Activated T-cell treated with anti-CD3 and anti-CD28 coated beads, Interleukin-2, amount 50 U/mL, for 72 hours (primary cell): ENCODE measurements around the gene WFDC1. TPM values are rescaled to one million over a fixed set of nuclear protein-coding genes. Genes with fewer than 3 reads are reported as not detected.

Experiments used
- ATAC-seq, 2 donors: fragments of 150-1000 bp; cut with Tn5 transposase; replicated peaks in 1 of 2; 2 replicates each; pipeline ENCODE4 v1.10.0; 2021; ENCODE audit warnings: moderate library complexity in 2 of 2, mild to moderate bottlenecking in 1 of 2
- DNase-seq, 2 donors: peaks; one replicate each; pipeline ENCODE4 v3.0.0; 2021 to 2022; ENCODE audit warnings: mixed read lengths in 1 of 2
- H3K27ac Mint-ChIP-seq: one replicate; pipeline ENCODE4 v1.8.0; 2022; ENCODE audit warnings: mild to moderate bottlenecking, moderate library complexity, mixed read lengths
- H3K27me3 Mint-ChIP-seq: one replicate; pipeline ENCODE4 v1.8.0; 2022; ENCODE audit warnings: low read depth, mixed read lengths
- H3K36me3 Mint-ChIP-seq, 2 donors: one replicate each; pipeline ENCODE4 v1.8.0; 2022; ENCODE audit warnings: mixed read lengths in 2 of 2, mild to moderate bottlenecking in 1 of 2; ENCODE audit not compliant: insufficient read depth in 2 of 2
- H3K4me1 Mint-ChIP-seq: one replicate; pipeline ENCODE4 v1.8.0; 2022; ENCODE audit warnings: low read depth, mixed read lengths
- H3K4me3 Mint-ChIP-seq, 2 donors: one replicate each; pipeline ENCODE4 v1.8.0; 2022; ENCODE audit warnings: mild to moderate bottlenecking in 2 of 2, mixed read lengths in 2 of 2, moderate library complexity in 2 of 2
- H3K9me3 Mint-ChIP-seq, 2 donors: one replicate each; pipeline ENCODE4 v1.8.0; 2022; ENCODE audit warnings: mixed read lengths in 2 of 2
- total RNA-seq, 2 donors: library from RNA; stranded (reverse); gene quantifications; one replicate each; pipeline ENCODE4 v1.2.3, GENCODE V29; 2022

The WFDC1 gene
- total RNA-seq, 2 donors from 2014 or later, result not detected

- ATAC-seq (no peak), DNase-seq (no peak)
- Mint-ChIP-seq H3K36me3 (no peaks in the 10 kb centered on the region), H3K4me3 (no peak overlapping the region), H3K27ac (no peak overlapping the region), H3K9me3 (no peaks in the 10 kb centered on the region), H3K27me3 (no peaks in the 10 kb centered on the region), H3K4me1 (peaks cover 42% of the 10 kb centered on the region)
Observed at GRCh38 chr16:84359326-84359725, 64.6 kb downstream of the WFDC1 start.

GRCh38 chr16:84360170-84360569, 65.5 kb downstream of the WFDC1 start:
- Mint-ChIP-seq H3K9me3 (no peaks in the 10 kb centered on the region), H3K4me3 (peak overlapping the region; percentile 10 to 39), H3K4me1 (peaks cover 42% of the 10 kb centered on the region), H3K27ac (peak overlapping the region; percentile 34), H3K36me3 (no peaks in the 10 kb centered on the region), H3K27me3 (no peaks in the 10 kb centered on the region)
- ATAC-seq (peak; percentile 74 to 80), DNase-seq (peak; percentile 56 to 62)

GRCh38 chr16:84360748-84361147, 66.1 kb downstream of the WFDC1 start:
- ATAC-seq (no peak), DNase-seq (no peak)
- Mint-ChIP-seq H3K4me1 (peaks cover 42% of the 10 kb centered on the region), H3K27ac (peak overlapping the region; percentile 34), H3K36me3 (no peaks in the 10 kb centered on the region), H3K9me3 (no peaks in the 10 kb centered on the region), H3K4me3 (peak overlapping the region; percentile 10 to 39), H3K27me3 (no peaks in the 10 kb centered on the region)

GRCh38 chr16:84361546-84361945, 66.9 kb downstream of the WFDC1 start:
- no peak overlapping the region for H3K4me3 Mint-ChIP-seq
- H3K27ac Mint-ChIP-seq, result no peak overlapping the region
- no peak for ATAC-seq
- H3K36me3 Mint-ChIP-seq, result no peaks in the 10 kb centered on the region
- H3K27me3 Mint-ChIP-seq, result peaks cover 3% of the 10 kb centered on the region
- H3K4me1 Mint-ChIP-seq, result peaks cover 42% of the 10 kb centered on the region
- no peak for DNase-seq
- no peaks in the 10 kb centered on the region for H3K9me3 Mint-ChIP-seq

- Mint-ChIP-seq H3K9me3 (no peaks in the 10 kb centered on the region), H3K27ac (no peak overlapping the region), H3K27me3 (peaks cover 12% of the 10 kb centered on the region), H3K4me3 (no peak overlapping the region), H3K36me3 (no peaks in the 10 kb centered on the region), H3K4me1 (peaks cover 33% of the 10 kb centered on the region)
- ATAC-seq, result no peak
- DNase-seq, result no peak
Observed at GRCh38 chr16:84362471-84362941, 67.8 kb downstream of the WFDC1 start.

GRCh38 chr16:84366208-84366607, 71.5 kb downstream of the WFDC1 start:
- ATAC-seq (no peak), DNase-seq (no peak)
- peaks cover 6% of the 10 kb centered on the region for H3K4me1 Mint-ChIP-seq
- peaks cover 39% of the 10 kb centered on the region for H3K27me3 Mint-ChIP-seq
- H3K9me3 Mint-ChIP-seq, result no peaks in the 10 kb centered on the region
- H3K36me3 Mint-ChIP-seq, result no peaks in the 10 kb centered on the region
- no peak overlapping the region for H3K27ac Mint-ChIP-seq
- no peak overlapping the region for H3K4me3 Mint-ChIP-seq

- H3K27ac Mint-ChIP-seq, result no peak overlapping the region
- H3K4me1 Mint-ChIP-seq, result peaks cover 4% of the 10 kb centered on the region
- no peak for ATAC-seq
- DNase-seq, result no peak
- no peaks in the 10 kb centered on the region for H3K36me3 Mint-ChIP-seq
- peaks cover 48% of the 10 kb centered on the region for H3K27me3 Mint-ChIP-seq
- no peak overlapping the region for H3K4me3 Mint-ChIP-seq
- H3K9me3 Mint-ChIP-seq, result no peaks in the 10 kb centered on the region
Observed at GRCh38 chr16:84367297-84367680, 72.6 kb downstream of the WFDC1 start.

GRCh38 chr16:84367750-84368307, 73.2 kb downstream of the WFDC1 start:
- ATAC-seq (no peak), DNase-seq (no peak)
- no peaks in the 10 kb centered on the region for H3K36me3 Mint-ChIP-seq
- H3K27ac Mint-ChIP-seq, result no peak overlapping the region
- H3K4me3 Mint-ChIP-seq, result no peak overlapping the region
- H3K27me3 Mint-ChIP-seq, result peaks cover 48% of the 10 kb centered on the region
- H3K4me1 Mint-ChIP-seq, result peaks cover 4% of the 10 kb centered on the region
- no peaks in the 10 kb centered on the region for H3K9me3 Mint-ChIP-seq

- no peak for ATAC-seq
- H3K27ac Mint-ChIP-seq, result no peak within 1 kb of the TSS
- H3K9me3 Mint-ChIP-seq, result no peaks in the 10 kb centered on the region
- DNase-seq, result no peak
- peak within 1 kb of the TSS; percentile 25 to 68 for H3K4me3 Mint-ChIP-seq
- peaks cover 48% of the 10 kb centered on the region for H3K27me3 Mint-ChIP-seq
- peaks cover 4% of the 10 kb centered on the region for H3K4me1 Mint-ChIP-seq
- no peaks in the 10 kb centered on the region for H3K36me3 Mint-ChIP-seq
Observed at GRCh38 chr16:84368308-84368996, 73.8 kb downstream of the WFDC1 start, which contains the start of gene ATP2C2. ATP2C2 (plus strand) TSS chr16:84368538; CDS start chr16:84368616, 78 bp downstream.

- Mint-ChIP-seq H3K9me3 (no peaks in the 10 kb centered on the region), H3K27ac (no peak overlapping the region), H3K27me3 (peaks cover 48% of the 10 kb centered on the region), H3K4me3 (peak overlapping the region in 1 of 2 donors; percentile 68), H3K36me3 (no peaks in the 10 kb centered on the region), H3K4me1 (peaks cover 6% of the 10 kb centered on the region)
- DNase-seq (no peak), ATAC-seq (no peak)
Observed at GRCh38 chr16:84369105-84369504, 74.4 kb downstream of the WFDC1 start.

- no peak overlapping the region for H3K4me3 Mint-ChIP-seq
- H3K4me1 Mint-ChIP-seq, result peaks cover 10% of the 10 kb centered on the region
- no peak for ATAC-seq
- H3K27ac Mint-ChIP-seq, result no peak overlapping the region
- no peaks in the 10 kb centered on the region for H3K9me3 Mint-ChIP-seq
- peaks cover 49% of the 10 kb centered on the region for H3K27me3 Mint-ChIP-seq
- H3K36me3 Mint-ChIP-seq, result no peaks in the 10 kb centered on the region
- no peak for DNase-seq
Observed at GRCh38 chr16:84369938-84370627, 75.4 kb downstream of the WFDC1 start.

GRCh38 chr16:84370723-84371552, 76.3 kb downstream of the WFDC1 start:
- H3K36me3 Mint-ChIP-seq, result no peaks in the 10 kb centered on the region
- DNase-seq, result no peak
- peaks cover 10% of the 10 kb centered on the region for H3K4me1 Mint-ChIP-seq
- no peaks in the 10 kb centered on the region for H3K9me3 Mint-ChIP-seq
- H3K4me3 Mint-ChIP-seq, result no peak overlapping the region
- peaks cover 58% of the 10 kb centered on the region for H3K27me3 Mint-ChIP-seq
- no peak overlapping the region for H3K27ac Mint-ChIP-seq
- no peak for ATAC-seq

- Mint-ChIP-seq H3K36me3 (no peaks in the 10 kb centered on the region), H3K9me3 (no peaks in the 10 kb centered on the region), H3K27me3 (peaks cover 58% of the 10 kb centered on the region), H3K27ac (no peak overlapping the region), H3K4me3 (no peak overlapping the region), H3K4me1 (peaks cover 10% of the 10 kb centered on the region)
- no peak for ATAC-seq
- no peak for DNase-seq
Observed at GRCh38 chr16:84371553-84371865, 76.8 kb downstream of the WFDC1 start.
